GM23248 (cell line): ENCODE results near the gene STOM. TPM values are rescaled to one million over a fixed set of nuclear protein-coding genes. Genes with fewer than 3 reads are reported as not detected.

Experiments
- DNase-seq: peaks from one replicate; pipeline ENCODE4 v3.0.0-alpha.2; 2015
- H2AFZ ChIP-seq: fragments of 200-600 bp; sonication (generic); 2 replicates; pipeline ENCODE4 v1.6.1; 2016; ENCODE audit warnings: antibody characterized with exemption
- H3F3A ChIP-seq: fragments of 200-600 bp; sonication (generic); 2 replicates; pipeline ENCODE4 v1.6.1; 2016; ENCODE audit warnings: mild to moderate bottlenecking, antibody characterized with exemption, mixed run types; ENCODE audit not compliant: insufficient read depth
- H3K27ac ChIP-seq: fragments of 200-600 bp; sonication (generic); 2 replicates; pipeline ENCODE4 v1.5.1; 2016; ENCODE audit warnings: mild to moderate bottlenecking
- H3K27me3 ChIP-seq: fragments of 200-600 bp; sonication (generic); replicated peaks from 2 replicates; pipeline ENCODE4 v1.6.1; 2016; ENCODE audit warnings: mild to moderate bottlenecking; ENCODE audit not compliant: insufficient read depth
- H3K36me3 ChIP-seq: fragments of 200-600 bp; sonication (generic); 2 replicates; pipeline ENCODE4 v1.6.1; 2016; ENCODE audit warnings: low read depth, mild to moderate bottlenecking
- H3K4me1 ChIP-seq: fragments of 200-600 bp; sonication (generic); 2 replicates; pipeline ENCODE4 v1.6.1; 2016; ENCODE audit warnings: mild to moderate bottlenecking; ENCODE audit not compliant: insufficient read depth
- H3K4me2 ChIP-seq: fragments of 200-600 bp; sonication (generic); one replicate; pipeline ENCODE4 v1.6.1; 2016; ENCODE audit warnings: mild to moderate bottlenecking; ENCODE audit not compliant: unreplicated experiment
- H3K4me3 ChIP-seq: fragments of 200-600 bp; sonication (generic); 2 replicates; pipeline ENCODE4 v1.5.1; 2016; ENCODE audit warnings: mild to moderate bottlenecking
- H3K79me2 ChIP-seq: fragments of 200-600 bp; sonication (generic); 2 replicates; pipeline ENCODE4 v1.6.1; 2016; ENCODE audit warnings: mild to moderate bottlenecking; ENCODE audit not compliant: insufficient read depth
- H3K9ac ChIP-seq: fragments of 200-600 bp; sonication (generic); 2 replicates; pipeline ENCODE4 v1.6.1; 2016; ENCODE audit warnings: mild to moderate bottlenecking
- H3K9me2 ChIP-seq: fragments of 200-600 bp; sonication (generic); 2 replicates; pipeline ENCODE4 v1.6.1; 2016; ENCODE audit warnings: mixed run types, mild to moderate bottlenecking, moderate library complexity; ENCODE audit not compliant: insufficient read depth
- H3K9me3 ChIP-seq: fragments of 200-600 bp; sonication (generic); one replicate; pipeline ENCODE4 v1.6.1; 2017; ENCODE audit warnings: low read depth
- H4K20me1 ChIP-seq: fragments of 200-600 bp; sonication (generic); 2 replicates; pipeline ENCODE4 v1.6.0; 2016; ENCODE audit not compliant: insufficient read depth
- EZH2 ChIP-seq: fragments of 200-600 bp; sonication (generic); IDR thresholded peaks from 2 replicates; pipeline ENCODE4 v1.6.1; 2018; ENCODE audit warnings: antibody characterized with exemption, mild to moderate bottlenecking; ENCODE audit not compliant: insufficient read depth, poor library complexity, severe bottlenecking
- EZH2phosphoT487 ChIP-seq: fragments of 200-600 bp; sonication (generic); IDR thresholded peaks from 2 replicates; pipeline ENCODE4 v1.6.1; 2018; ENCODE audit warnings: antibody characterized with exemption, moderate library complexity, mild to moderate bottlenecking, low read depth; ENCODE audit not compliant: insufficient read depth
- WGBS, 2 experiments: methylation state at CpG; one replicate each; pipeline ENCODE4 v1.1.6; 2015 to 2017; ENCODE audit warnings: low lambda C conversion rate in 2 of 2, low coverage in 1 of 2; ENCODE audit errors: missing lambda C conversion rate in 2 of 2; 5-methylcytosine and 5-hydroxymethylcytosine counted together
- in situ Hi-C: fragments of 300-500 bp; cut with MboI; formaldehyde crosslinking; loops from 2 replicates; pipeline ENCODE4 v1.15.0; 2020
- polyA plus RNA-seq: library from polyadenylated mRNA; unstranded; fragments of >200 nt; fragmentation: Nextera tagmentation; extraction: Ambion mirVana; gene quantifications from 2 replicates; pipeline ENCODE4 v1.2.1, GENCODE V29; 2016
- total RNA-seq: library from RNA; depleted of rRNA; stranded (reverse); fragments of >200 nt; shearing (Covaris generic); gene quantifications from 2 replicates; pipeline ENCODE4 v1.2.3, GENCODE V29; 2014

The STOM gene
- total and polyA plus RNA-seq, 2 experiments from 2014 or later, result 58.0 to 68.5 TPM

DNA sequence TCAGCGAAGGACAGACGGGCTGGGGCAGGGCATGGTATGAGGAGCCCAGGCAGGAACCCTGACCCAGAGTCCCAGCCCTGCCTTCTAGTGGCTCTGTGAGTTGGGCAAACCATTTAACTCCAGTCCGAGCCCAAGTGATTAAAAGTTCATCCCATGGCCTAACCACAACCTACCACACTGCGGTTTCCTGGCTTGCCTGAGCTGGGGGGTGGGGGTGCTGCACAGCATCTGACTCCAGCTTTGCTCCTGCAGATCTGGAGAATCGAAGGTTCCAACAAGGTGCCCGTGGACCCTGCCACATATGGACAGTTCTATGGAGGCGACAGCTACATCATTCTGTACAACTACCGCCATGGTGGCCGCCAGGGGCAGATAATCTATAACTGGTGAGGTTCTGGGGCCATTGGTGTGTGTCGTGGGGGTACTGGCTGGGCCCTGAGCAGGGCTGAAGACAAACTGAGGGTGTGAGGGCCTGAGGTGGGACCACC lies 49.0 kb downstream of the STOM start:
- no peaks in the 10 kb centered on the region for H3K27me3 ChIP-seq
- no peak overlapping the region for H3K4me2 ChIP-seq
- in situ Hi-C loops, result loop anchor here (25.0 kb wide), 1 partner anchor 109 kb away; the partner anchor contains the start of gene RAB14
- H4K20me1 ChIP-seq, result no peaks in the 10 kb centered on the region
- peaks cover 23% of the 10 kb centered on the region for H3K4me1 ChIP-seq
- peaks cover 47% of the 10 kb centered on the region for H3K36me3 ChIP-seq
- H3F3A ChIP-seq, result peaks cover 51% of the 10 kb centered on the region
- no peak overlapping the region for H3K9ac ChIP-seq
- no peaks in the 10 kb centered on the region for H3K9me3 ChIP-seq
- H3K4me3 ChIP-seq, result no peak overlapping the region
- H3K27ac ChIP-seq, result no peak overlapping the region
- no peak for TF ChIP-seq EZH2phosphoT487
- TF ChIP-seq EZH2, result no peak
- H3K79me2 ChIP-seq, result no peaks in the 10 kb centered on the region
- no peak for DNase-seq
- H2AFZ ChIP-seq, result no peak overlapping the region
- no peaks in the 10 kb centered on the region for H3K9me2 ChIP-seq
- 94% methylated on average over 10 of the region's 10 CpGs for WGBS, 2 experiments

DNA sequence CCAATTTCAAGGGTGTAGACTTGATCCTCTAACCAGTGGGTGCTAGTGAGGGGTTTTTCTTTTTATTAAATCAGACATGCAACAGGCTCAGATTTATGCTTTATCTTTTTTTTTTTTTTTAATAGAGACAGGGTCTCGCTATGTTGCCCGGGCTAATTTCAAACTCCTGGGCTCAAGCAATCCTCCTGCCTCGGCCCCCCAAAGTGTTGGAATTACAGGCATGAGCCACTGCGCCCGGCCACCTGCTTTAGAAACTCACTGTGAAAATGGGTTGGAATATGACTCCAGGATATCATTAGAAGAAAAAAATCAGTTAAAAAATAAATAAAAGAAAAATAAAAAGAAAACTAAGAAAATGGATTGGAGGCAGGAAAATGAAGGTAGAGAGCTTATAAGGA lies 50.7 kb downstream of the STOM start:
- H4K20me1 ChIP-seq, result no peaks in the 10 kb centered on the region
- no peaks in the 10 kb centered on the region for H3K79me2 ChIP-seq
- H3K27ac ChIP-seq, result peak overlapping the region; percentile 23
- in situ Hi-C loops, result loop anchor here (25.0 kb wide), 1 partner anchor 107 kb away; the partner anchor contains the start of gene RAB14
- peaks cover 43% of the 10 kb centered on the region for H3K36me3 ChIP-seq
- peaks cover 39% of the 10 kb centered on the region for H3F3A ChIP-seq
- H3K4me1 ChIP-seq, result peaks cover 13% of the 10 kb centered on the region
- no peak overlapping the region for H3K4me2 ChIP-seq
- TF ChIP-seq EZH2phosphoT487 (no peak), EZH2 (no peak)
- H3K9me2 ChIP-seq, result no peaks in the 10 kb centered on the region
- no peak overlapping the region for H2AFZ ChIP-seq
- H3K9me3 ChIP-seq, result no peaks in the 10 kb centered on the region
- no peaks in the 10 kb centered on the region for H3K27me3 ChIP-seq
- WGBS, 2 experiments, result 72 to 80% methylated on average over 5 of the region's 5 CpGs
- peak overlapping the region; percentile 8; the same call in 1 of the 2 replicates for H3K9ac ChIP-seq
- DNase-seq, result no peak
- H3K4me3 ChIP-seq, result no peak overlapping the region

DNA sequence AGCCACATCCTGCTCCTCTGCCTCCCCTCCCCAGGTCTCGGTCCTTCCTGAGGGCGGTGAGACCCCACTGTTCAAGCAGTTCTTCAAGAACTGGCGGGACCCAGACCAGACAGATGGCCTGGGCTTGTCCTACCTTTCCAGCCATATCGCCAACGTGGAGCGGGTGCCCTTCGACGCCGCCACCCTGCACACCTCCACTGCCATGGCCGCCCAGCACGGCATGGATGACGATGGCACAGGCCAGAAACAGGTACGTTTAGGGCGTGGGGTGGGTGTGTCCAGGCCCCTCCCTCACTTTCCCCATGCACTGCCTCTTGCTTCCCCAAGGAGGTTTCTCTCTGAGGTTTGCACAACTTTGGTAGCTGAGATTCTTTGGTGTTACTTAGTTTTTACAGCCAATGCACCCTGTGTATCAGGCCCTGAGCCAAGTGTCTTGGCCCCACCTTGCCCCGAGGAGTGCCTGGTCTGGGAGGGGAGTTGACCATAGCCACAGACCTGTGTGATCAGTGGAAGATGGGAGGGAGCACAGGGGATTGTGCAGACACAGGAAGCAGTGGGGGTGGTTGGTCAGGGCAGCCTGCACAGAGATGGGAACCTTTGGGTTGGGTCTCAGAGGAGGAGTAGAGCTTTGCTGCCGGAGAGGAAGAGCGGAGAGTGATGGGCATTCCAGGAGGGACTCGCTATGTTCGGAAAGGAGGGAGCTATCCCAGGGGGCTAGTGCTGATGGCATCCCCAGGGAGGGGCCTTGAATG lies 51.2 kb downstream of the STOM start:
- H3K4me3 ChIP-seq, result no peak overlapping the region
- peaks cover 39% of the 10 kb centered on the region for H3F3A ChIP-seq
- H3K4me2 ChIP-seq, result no peak overlapping the region
- H3K9me3 ChIP-seq, result no peaks in the 10 kb centered on the region
- TF ChIP-seq EZH2 (no peak), EZH2phosphoT487 (no peak)
- H2AFZ ChIP-seq, result no peak overlapping the region
- peaks cover 45% of the 10 kb centered on the region for H3K36me3 ChIP-seq
- H3K27ac ChIP-seq, result no peak overlapping the region
- no peak overlapping the region for H3K9ac ChIP-seq
- H4K20me1 ChIP-seq, result no peaks in the 10 kb centered on the region
- no peaks in the 10 kb centered on the region for H3K9me2 ChIP-seq
- peaks cover 13% of the 10 kb centered on the region for H3K4me1 ChIP-seq
- in situ Hi-C loops, result loop anchor here (25.0 kb wide), 1 partner anchor 107 kb away; the partner anchor contains the start of gene RAB14
- 83 to 87% methylated on average over 19 of the region's 19 CpGs for WGBS, 2 experiments
- DNase-seq, result no peak
- no peaks in the 10 kb centered on the region for H3K27me3 ChIP-seq
- no peaks in the 10 kb centered on the region for H3K79me2 ChIP-seq

DNA sequence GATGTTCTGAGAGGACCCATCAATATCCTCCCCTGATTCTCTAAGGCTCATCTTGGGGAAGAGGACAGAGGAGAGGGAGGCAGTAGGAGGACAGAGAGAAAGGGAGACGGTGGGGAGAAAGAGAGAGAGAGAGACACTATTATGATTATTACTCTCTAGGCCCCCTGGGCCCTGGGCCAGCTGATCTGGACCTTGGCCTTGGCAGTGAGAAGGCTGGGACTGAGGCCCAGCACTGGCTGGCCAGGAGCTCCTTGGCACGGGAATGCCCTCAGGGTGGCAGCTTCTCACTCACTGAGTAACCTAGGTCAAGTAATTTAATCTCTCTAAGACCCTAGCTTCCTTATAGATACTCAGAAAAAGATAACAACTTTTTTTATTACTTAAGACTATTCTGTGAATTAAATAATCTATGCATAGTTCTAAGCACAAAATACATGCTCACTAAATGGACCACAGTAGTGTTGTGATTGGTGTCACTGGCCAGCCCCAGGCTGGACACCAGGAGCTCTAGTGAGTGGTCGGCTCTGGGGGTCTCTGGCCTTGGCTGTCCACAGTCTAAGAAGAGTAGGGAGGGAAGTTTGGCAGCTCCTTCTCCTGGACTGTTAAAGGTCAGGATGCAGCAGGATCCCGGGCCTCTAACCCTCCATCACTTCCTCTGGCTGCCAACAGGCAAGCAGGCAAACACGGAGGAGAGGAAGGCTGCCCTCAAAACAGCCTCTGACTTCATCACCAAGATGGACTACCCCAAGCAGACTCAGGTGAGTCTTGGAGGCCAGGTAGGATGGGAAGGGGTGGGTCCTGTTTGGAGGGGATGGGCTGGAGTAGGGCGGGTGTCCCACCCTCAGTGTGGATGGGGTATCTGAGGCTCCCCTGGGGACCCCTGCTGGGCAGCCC lies 52.1 kb downstream of the STOM start:
- H3K4me3 ChIP-seq, result no peak overlapping the region
- H3F3A ChIP-seq, result peaks cover 38% of the 10 kb centered on the region
- peaks cover 38% of the 10 kb centered on the region for H3K36me3 ChIP-seq
- no peak overlapping the region for H3K4me2 ChIP-seq
- H3K4me1 ChIP-seq, result peaks cover 11% of the 10 kb centered on the region
- DNase-seq, result peak; percentile 20
- H3K27ac ChIP-seq, result peak overlapping the region; percentile 18; the same call in 1 of the 2 replicates
- no peak for TF ChIP-seq EZH2
- TF ChIP-seq EZH2phosphoT487, result no peak
- 41 to 45% methylated on average over 5 to 6 of the region's 6 CpGs for WGBS, 2 experiments
- H2AFZ ChIP-seq, result no peak overlapping the region
- H3K27me3 ChIP-seq, result no peaks in the 10 kb centered on the region
- no peaks in the 10 kb centered on the region for H3K9me3 ChIP-seq
- in situ Hi-C loops, result loop anchor here (25.0 kb wide), 1 partner anchor 106 kb away; the partner anchor contains the start of gene RAB14
- H3K79me2 ChIP-seq, result no peaks in the 10 kb centered on the region
- H3K9ac ChIP-seq, result 0 out of 2 replicates have a peak overlapping the region, but pooled peaks have one; percentile 5
- no peaks in the 10 kb centered on the region for H3K9me2 ChIP-seq
- H4K20me1 ChIP-seq, result no peaks in the 10 kb centered on the region
